Neuron (in vitro differentiated cells): ENCODE data around the gene DRC7.

Experiments
- H2AFZ ChIP-seq: one replicate; pipeline ENCODE4 v1.6.1; 2013; ENCODE audit warnings: low read depth, mild to moderate bottlenecking, inconsistent platforms, low read length, moderate library complexity
- H3K27me3 ChIP-seq: one replicate; pipeline ENCODE4 v1.6.1; 2013; ENCODE audit warnings: low read length; ENCODE audit not compliant: insufficient read depth
- H3K36me3 ChIP-seq: one replicate; pipeline ENCODE4 v1.6.1; 2013; ENCODE audit warnings: low read length; ENCODE audit not compliant: insufficient read depth
- H3K4me1 ChIP-seq: one replicate; pipeline ENCODE4 v1.6.1; 2013; ENCODE audit warnings: low read length; ENCODE audit not compliant: insufficient read depth
- H3K4me3 ChIP-seq: 2 replicates; pipeline ENCODE4 v1.5.1; 2013; ENCODE audit warnings: mild to moderate bottlenecking, low read length, moderate library complexity
- H3K9me3 ChIP-seq: one replicate; pipeline ENCODE4 v1.6.1; 2013; ENCODE audit warnings: low read length

The DRC7 gene

DNA sequence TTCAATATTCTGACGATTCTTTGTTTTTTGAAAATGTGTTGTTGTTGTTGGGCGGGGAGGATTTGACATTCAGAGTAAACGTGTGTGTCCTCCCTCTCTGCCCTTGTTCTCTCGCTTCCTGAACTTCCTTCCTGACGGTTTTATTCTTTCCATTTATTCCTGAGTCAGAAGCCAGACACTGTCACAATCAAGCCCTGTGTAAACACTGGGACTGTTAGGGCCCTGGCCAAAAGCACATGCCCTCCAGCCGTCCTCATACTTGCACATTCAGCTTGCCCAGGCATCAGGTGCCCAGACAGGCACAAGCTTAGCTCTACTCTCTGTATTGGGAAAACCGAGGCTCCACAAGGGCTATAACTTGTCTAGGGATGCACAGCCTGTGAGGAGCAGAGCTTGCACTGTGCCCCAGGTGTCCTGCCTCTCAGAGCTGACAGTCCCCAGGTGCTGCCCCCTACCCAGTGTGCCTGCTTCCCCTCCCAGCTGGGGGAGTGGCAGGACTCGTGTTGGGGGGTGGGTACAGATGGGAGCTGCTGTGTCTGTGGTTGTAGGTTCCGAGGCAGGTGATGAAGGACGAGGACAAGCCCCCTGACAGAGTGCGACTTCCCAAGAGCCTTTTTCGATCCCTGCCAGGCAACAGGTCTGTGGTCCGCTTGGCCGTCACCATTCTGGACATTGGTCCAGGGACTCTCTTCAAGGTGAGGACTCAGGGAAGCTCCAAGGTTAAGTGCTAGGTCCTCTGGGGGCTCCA lies 16.8 kb upstream of the DRC7 start:
- no peak overlapping the region for H3K4me3 ChIP-seq
- no peak overlapping the region for H2AFZ ChIP-seq
- peaks cover 11% of the 10 kb centered on the region for H3K27me3 ChIP-seq
- H3K36me3 ChIP-seq, result no peaks in the 10 kb centered on the region
- H3K9me3 ChIP-seq, result no peaks in the 10 kb centered on the region
- peaks cover 2% of the 10 kb centered on the region for H3K4me1 ChIP-seq

DNA sequence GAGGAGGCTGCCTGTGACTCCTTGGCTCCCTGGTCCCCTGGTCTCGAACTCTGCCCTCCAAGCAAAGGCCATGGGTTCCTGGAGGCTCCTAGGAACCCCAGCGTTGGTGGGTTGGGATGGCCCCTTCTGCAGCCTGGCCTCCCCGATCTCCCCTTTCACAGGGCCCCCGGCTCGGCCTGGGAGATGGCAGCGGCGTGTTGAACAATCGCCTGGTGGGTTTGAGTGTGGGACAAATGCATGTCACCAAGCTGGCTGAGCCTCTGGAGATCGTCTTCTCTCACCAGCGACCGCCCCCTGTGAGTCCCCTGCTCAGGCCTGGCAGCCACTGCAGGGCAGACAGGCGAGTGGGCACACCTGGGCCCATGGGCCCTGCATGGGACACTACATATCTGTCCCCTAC lies 15.6 kb upstream of the DRC7 start:
- H2AFZ ChIP-seq, result no peak overlapping the region
- no peaks in the 10 kb centered on the region for H3K36me3 ChIP-seq
- H3K4me3 ChIP-seq, result no peak overlapping the region
- H3K9me3 ChIP-seq, result no peaks in the 10 kb centered on the region
- peaks cover 5% of the 10 kb centered on the region for H3K27me3 ChIP-seq
- H3K4me1 ChIP-seq, result peaks cover 7% of the 10 kb centered on the region

DNA sequence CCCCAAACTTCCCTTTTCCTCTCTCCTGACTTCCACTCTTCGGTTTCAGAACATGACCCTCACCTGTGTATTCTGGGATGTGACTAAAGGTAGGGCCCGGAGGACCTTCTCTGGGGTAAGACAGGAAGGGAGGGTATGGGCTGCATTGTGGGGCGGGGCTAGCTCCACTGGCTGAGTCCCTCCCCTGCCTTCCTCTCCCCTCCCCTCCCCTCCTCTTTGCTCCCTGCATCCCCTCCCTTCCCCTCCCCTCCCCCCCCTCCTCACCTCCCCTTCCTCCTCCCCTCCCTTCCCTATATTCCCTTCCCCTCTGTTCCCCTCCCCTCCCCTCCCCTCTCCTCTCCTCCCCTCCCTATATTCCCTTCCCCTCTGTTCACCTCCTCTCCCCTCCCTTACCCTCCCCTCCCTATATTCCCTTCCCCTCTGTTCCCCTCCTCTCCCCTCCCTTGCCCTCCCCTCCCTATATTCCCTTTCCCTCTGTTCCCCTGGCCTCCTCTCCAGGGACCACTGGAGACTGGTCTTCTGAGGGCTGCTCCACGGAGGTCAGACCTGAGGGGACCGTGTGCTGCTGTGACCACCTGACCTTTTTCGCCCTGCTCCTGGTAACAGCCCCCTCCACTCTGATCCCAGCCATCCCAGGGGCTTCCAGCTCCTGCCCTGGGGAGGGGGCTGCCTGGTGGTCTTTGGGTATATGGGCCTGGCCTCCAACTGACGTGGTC lies 14.7 kb upstream of the DRC7 start:
- peaks cover 7% of the 10 kb centered on the region for H3K4me1 ChIP-seq
- H3K27me3 ChIP-seq, result peaks cover 2% of the 10 kb centered on the region
- H3K36me3 ChIP-seq, result no peaks in the 10 kb centered on the region
- no peaks in the 10 kb centered on the region for H3K9me3 ChIP-seq
- no peak overlapping the region for H3K4me3 ChIP-seq
- H2AFZ ChIP-seq, result no peak overlapping the region

DNA sequence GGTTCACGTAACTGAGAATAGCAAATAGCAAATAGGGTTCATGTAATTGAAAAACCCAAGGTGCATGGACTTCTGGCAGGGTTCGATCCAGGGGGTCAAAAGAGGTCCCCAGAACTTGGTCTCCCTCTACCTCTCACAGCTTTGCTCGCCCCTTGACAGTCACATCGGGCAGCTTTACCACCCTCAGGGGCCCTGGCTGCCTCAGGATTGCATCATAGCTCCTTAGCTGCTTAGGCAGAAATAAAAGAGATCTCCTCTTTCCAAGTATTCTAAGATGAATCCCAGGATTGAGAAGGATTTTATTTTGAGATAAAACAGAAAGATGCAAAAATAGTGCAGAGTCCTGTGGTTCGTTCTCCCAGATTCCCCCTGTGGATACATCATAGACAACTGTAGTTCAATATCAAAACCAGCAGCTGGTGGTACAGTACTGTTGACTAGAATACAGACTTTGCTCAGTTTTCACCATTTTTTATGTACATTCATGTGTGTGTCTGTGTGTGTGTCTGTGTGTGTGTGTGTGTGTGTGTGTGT lies 13.7 kb upstream of the DRC7 start:
- Histone ChIP-seq H3K27me3 (peaks cover 2% of the 10 kb centered on the region), H3K4me3 (no peak overlapping the region), H2AFZ (no peak overlapping the region), H3K9me3 (no peaks in the 10 kb centered on the region), H3K36me3 (no peaks in the 10 kb centered on the region), H3K4me1 (peaks cover 7% of the 10 kb centered on the region)

DNA sequence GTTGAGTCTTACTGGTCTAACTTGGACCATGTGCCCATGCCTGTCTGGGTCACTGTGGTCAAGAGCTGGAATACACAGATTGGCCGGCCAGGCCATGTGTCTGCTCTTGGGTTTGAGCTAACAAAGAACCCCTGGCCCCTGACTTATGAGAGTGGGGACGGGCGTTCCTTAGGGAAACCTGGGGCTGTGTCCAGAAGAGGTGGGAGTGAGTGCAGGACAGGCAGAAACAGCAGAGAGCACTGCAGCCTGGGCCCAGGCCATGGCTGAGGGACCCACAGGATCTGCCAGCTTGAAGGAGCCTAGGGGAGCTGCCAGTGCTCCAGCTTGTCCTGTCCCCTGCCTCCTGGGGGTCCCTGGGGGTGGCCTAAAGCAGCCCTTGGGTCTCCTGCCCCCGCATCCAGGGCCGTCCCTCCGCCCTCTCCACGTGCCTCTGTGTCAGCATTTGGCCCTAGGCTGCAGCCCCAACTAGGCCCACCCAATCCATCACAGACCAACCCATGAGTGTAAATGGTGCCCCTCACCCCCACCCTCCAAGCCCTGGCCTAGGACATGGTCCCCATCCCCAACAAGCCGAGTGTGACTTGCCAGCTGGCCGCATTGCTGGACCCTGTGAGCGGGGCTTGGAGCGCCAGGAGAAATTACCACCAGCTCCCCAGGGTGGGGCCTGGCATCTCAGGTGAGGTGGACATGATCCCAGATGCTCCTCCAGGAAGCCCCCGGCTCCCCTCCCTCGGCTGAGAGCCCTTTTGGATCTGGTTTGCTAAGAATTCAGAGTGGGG lies 12.5 kb upstream of the DRC7 start:
- H3K4me3 ChIP-seq, result no peak overlapping the region
- H3K36me3 ChIP-seq, result no peaks in the 10 kb centered on the region
- no peaks in the 10 kb centered on the region for H3K9me3 ChIP-seq
- peaks cover 7% of the 10 kb centered on the region for H3K4me1 ChIP-seq
- no peak overlapping the region for H2AFZ ChIP-seq
- H3K27me3 ChIP-seq, result peaks cover 3% of the 10 kb centered on the region

DNA sequence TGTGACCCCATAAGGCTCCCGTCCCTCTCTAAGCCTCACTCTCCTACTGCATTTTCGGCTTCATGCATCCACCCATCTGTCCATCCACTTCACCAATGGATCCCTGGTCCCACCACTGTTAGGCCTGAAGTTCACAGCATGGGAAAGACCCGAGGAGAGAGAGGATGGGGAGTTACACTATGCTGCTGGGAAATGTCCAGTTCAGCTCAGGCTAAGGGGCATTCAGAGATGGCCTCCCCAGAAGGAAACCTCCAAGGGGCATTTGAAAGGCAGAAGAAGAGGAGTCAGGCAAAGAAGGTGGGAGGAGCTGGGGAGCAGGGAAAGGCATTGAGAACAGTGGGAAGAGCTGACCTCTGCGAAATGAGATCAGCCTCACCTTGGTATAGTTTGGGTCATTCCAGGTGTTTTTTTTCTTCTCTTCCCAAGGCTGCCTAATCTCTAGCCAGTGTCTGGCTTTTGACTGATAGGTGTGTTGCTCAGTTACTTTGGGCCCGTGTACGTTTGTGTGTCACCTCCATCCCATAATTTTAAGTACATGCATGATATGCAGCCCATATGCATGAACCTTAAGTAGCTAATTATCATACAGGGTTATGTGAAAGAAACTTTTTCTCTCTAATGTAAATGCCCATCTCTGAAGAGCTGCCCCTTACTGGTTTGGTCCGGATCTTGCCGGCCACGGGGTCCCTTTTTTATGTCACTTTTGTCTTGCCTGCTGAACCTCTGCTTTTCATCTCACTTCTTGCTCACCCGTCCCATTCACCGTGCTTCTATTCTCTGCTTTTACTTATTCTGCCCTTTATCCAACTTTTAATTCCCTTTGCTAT lies 11.6 kb upstream of the DRC7 start:
- Histone ChIP-seq H3K36me3 (no peaks in the 10 kb centered on the region), H2AFZ (no peak overlapping the region), H3K4me3 (no peak overlapping the region), H3K4me1 (peaks cover 7% of the 10 kb centered on the region), H3K9me3 (no peaks in the 10 kb centered on the region), H3K27me3 (peaks cover 3% of the 10 kb centered on the region)

DNA sequence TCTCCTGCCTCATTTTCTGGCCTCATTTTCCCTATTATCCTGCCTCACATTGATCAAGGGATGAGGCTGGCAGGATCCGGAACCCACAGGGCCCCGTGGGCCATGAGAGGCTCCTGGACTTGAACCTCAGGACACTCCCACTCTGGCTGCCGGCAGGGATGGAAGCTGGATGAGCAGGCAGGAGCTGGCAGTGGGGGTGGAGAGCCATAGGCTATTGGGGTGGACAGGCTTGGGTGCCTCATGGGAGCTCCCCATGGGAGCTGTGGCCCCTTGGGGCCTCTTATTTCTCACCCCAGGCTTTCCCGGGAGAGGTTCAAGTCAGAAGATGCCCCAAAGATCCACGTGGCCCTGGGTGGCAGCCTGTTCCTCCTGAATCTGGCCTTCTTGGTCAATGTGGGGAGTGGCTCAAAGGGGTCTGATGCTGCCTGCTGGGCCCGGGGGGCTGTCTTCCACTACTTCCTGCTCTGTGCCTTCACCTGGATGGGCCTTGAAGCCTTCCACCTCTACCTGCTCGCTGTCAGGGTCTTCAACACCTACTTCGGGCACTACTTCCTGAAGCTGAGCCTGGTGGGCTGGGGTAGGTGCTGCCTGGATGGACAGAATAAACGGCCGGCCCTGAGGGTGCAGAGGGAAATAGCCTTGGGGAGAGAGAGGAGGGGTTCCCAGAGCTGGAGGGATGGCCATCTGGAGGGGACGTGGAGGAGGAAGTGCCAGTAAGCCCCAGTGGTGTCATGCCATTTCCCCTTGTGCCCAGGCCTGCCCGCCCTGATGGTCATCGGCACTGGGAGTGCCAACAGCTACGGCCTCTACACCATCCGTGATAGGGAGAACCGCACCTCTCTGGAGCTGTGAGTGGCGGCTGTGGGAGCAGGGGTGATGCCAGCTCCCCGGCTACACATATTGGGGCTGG lies 10.7 kb upstream of the DRC7 start:
- Histone ChIP-seq H3K27me3 (peaks cover 3% of the 10 kb centered on the region), H3K4me3 (no peak overlapping the region), H3K4me1 (peaks cover 7% of the 10 kb centered on the region), H3K36me3 (no peaks in the 10 kb centered on the region), H2AFZ (no peak overlapping the region), H3K9me3 (no peaks in the 10 kb centered on the region)

DNA sequence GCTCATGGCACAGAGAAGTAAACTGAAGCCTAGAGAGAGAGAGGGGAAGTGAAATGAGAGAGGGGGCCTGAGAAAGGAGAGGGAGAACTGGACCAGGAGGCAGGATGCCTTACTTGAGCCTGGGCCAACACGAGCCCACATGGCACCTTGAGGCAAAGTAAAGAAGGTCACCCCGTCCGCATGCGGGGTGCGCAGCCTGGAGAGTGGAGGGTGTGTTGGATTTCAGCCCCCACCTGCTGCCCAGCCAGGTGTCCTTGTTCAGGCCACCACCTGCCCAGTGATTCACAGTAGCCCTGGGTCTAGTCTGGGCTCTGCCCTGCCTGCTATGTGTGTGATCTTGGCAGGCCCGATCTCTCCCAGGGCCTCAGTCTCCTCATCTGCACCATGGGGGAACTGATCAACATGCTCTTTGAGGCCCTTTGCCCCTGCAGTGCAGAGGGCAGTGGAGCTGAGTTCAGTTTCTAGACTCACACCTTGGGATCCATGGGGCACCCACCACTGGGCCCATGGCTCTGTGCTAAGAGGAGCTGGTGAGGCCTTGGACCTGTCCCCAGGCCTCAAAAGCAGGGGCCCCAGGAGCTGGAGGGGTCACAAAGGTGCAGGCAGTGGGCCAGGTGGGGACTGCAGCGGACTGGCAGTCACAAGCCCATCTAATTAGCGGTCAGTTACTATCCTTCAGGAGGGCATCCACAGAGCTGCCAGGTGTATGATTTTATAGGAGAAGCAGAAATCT lies 9.8 kb upstream of the DRC7 start:
- Histone ChIP-seq H3K9me3 (no peaks in the 10 kb centered on the region), H3K36me3 (no peaks in the 10 kb centered on the region), H3K4me1 (peaks cover 11% of the 10 kb centered on the region), H3K27me3 (peaks cover 3% of the 10 kb centered on the region), H2AFZ (no peak overlapping the region), H3K4me3 (no peak overlapping the region)

DNA sequence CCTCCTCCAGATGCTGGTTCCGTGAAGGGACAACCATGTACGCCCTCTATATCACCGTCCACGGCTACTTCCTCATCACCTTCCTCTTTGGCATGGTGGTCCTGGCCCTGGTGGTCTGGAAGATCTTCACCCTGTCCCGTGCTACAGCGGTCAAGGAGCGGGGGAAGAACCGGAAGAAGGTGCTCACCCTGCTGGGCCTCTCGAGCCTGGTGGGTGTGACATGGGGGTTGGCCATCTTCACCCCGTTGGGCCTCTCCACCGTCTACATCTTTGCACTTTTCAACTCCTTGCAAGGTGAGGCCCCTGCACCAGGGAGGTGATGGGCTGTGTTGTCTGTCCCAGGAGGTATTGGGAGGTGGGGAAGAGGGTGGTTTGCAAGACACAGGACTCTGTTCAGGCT lies 9.0 kb upstream of the DRC7 start:
- H3K4me3 ChIP-seq, result no peak overlapping the region
- no peaks in the 10 kb centered on the region for H3K9me3 ChIP-seq
- no peak overlapping the region for H2AFZ ChIP-seq
- H3K27me3 ChIP-seq, result peaks cover 3% of the 10 kb centered on the region
- peaks cover 12% of the 10 kb centered on the region for H3K4me1 ChIP-seq
- no peaks in the 10 kb centered on the region for H3K36me3 ChIP-seq

DNA sequence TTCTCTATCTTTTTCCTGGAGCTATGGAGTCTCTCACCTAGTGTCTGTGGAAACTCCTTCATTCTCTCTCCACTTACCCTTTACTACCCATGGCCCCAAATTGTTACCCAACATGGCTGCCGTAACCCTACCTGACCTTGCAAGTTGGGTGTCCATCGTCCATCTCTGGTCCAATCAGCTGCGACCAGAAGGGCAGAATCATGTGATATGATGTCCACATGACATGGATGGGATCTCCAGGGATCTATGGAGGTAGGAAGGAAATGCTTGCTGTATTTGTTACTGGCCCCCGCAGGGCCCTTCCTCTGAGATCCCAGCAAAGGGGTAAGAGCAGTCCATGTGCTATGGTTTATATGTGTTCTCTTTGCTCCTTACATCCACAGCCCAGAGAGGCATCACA lies 8.0 kb upstream of the DRC7 start:
- Histone ChIP-seq H3K4me1 (peaks cover 12% of the 10 kb centered on the region), H3K9me3 (no peaks in the 10 kb centered on the region), H2AFZ (no peak overlapping the region), H3K27me3 (peaks cover 3% of the 10 kb centered on the region), H3K36me3 (no peaks in the 10 kb centered on the region), H3K4me3 (no peak overlapping the region)

DNA sequence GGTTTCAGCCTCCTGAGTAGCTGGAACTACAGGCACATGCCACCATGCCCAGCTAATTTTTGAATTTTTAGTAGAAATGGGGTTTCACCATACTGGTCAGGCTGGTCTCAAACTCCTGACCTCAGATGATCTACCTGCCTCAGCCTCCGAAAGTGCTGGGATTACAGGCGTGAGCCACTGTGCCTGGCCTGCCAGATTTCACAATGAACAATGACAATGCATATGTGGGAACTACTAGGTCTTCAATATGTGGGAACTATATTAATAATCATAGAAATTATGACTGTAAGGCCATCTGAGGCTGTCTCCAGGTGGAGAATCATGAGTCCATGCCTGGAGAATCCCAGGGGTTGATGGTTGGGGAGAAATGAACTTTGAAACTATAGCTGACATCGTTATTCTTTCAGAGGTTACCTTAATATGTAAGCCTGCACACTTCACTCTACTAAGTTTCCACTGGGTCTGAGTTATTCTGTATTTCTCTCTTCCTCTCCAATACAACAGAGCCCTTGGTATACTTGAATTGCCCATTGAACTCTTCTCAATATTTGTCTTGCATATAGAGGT lies 7.2 kb upstream of the DRC7 start:
- no peaks in the 10 kb centered on the region for H3K36me3 ChIP-seq
- no peak overlapping the region for H3K4me3 ChIP-seq
- no peak overlapping the region for H2AFZ ChIP-seq
- peaks cover 12% of the 10 kb centered on the region for H3K4me1 ChIP-seq
- H3K9me3 ChIP-seq, result no peaks in the 10 kb centered on the region
- H3K27me3 ChIP-seq, result peaks cover 3% of the 10 kb centered on the region
